GM21576 (cell line): ENCODE measurements around the gene TMC5.
"Not testable (repeated sequence)": the region's sequence is repeated elsewhere in the genome, so short reads cannot be mapped to it uniquely, and the experiment has no call there.

ENCODE experiments used
- ATAC-seq: cut with Tn5 transposase; IDR thresholded peaks from one replicate; pipeline ENCODE4 v1.9.1; 2021; ENCODE audit warnings: mild to moderate bottlenecking, moderate library complexity; ENCODE audit not compliant: unreplicated experiment

The TMC5 gene

GRCh38 chr16:19528666-19529065, 111.0 kb downstream of the TMC5 start:
- ATAC-seq, result no peak

GRCh38 chr16:19532601-19533000, 114.9 kb downstream of the TMC5 start:
- ATAC-seq, result no peak

DNA sequence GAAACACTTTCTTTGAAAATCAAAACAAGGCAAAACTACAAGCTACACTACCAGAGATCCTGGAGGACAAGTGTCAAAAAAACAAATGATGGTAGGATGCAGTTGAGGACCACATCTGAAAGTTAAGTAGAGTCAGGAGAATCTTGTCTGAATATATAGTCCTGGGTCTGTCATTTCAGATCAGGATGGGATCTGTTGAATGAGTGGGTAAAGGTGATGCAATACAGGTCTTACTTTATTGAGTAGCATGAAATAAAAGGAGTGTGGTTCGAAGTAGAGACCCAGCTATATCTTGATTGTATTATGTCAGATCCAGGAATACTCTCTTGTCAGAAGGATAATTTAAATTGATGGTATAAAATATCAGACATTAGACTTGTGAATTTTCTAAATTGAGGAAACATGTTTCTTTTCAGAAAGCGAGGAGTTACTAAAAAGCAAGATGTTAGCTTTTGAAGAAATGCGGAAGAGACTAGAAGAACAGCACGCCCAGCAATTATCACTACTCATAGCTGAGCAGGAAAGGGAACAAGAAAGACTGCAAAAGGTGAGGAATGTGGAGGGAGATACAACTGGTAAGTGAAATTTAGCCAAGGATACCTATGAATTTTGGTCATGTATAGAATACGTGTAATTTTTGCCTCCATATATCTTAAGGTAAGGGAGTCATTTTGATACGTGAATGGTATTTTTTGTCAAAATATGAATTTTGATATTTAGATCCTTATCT, 122.7 kb downstream of the TMC5 start:
- no peak for ATAC-seq

DNA sequence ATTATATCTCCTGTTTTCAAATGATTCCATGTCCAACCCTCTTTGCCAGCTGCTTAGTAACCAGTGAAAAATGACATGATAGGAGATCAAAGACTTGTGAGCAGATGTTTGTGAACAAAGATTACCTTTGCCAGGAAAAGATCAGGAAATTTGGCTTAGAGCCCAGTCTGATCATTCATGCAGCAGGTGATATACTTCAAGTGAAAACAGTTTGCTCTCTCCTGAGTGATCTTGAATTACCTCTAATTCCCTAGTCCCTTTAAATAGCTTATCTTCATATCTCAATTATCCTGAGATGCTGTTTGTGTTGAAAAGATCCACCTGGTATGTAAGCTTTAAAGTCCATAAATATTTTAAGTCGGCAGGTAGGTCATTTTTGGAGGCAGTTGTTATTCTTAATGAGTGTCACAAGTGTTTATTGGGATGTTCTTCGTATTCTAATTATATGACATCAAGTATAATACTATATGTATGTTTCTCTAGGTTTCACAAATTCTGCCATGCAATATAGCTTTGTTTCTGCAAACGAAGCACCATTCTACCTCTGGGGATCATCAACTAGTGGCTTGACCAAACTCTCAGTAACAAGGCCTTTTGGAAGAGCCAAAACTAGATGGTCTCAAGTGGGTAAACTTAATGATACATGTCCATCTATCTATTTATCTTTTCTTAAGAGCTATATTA, 124.6 kb downstream of the TMC5 start:
- no peak for ATAC-seq

DNA sequence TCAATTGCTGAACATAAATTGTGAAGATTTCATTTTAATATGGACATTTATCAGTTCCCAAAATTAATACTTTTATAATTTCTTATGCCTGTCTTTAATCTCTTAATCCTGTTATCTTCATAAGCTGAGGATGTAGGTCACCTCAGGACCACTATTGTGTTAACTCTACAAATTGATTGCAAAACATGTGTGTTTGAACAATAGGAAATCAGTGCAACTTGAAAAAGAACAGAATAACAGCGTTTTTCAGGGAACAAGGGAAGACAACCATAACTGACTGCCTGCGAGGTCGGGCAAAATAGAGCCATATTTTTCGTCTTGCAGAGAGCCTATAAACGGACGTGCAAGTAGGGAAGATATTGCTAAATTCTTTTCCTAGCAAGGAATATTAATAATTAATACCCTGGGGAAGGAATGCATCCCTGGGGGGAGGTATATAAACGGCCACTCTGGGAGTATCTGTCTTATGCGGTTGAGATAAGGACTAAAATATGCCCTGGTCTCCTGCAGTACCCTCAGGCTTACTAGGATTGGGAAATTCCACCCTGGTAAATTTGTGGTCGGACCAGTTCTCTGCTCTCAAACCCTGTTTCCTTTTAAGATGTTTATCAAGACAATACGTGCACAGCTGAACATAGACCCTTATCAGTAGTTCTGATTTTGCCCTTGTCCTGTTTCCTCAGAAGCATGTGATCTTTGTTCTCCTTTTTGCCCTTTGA, 125.8 kb downstream of the TMC5 start:
- not testable (repeated sequence) for ATAC-seq

- ATAC-seq, result no peak
Measured at GRCh38 chr16:19548144-19548543, 130.5 kb downstream of the TMC5 start.
